GM18519 (cell line): ENCODE results near the gene PLEKHA6.

Source experiments
- ATAC-seq: cut with Tn5 transposase; IDR thresholded peaks from one replicate; pipeline ENCODE4 v1.9.1; 2021; ENCODE audit warnings: mild to moderate bottlenecking, moderate library complexity; ENCODE audit not compliant: unreplicated experiment, low FRiP score

The PLEKHA6 gene

DNA sequence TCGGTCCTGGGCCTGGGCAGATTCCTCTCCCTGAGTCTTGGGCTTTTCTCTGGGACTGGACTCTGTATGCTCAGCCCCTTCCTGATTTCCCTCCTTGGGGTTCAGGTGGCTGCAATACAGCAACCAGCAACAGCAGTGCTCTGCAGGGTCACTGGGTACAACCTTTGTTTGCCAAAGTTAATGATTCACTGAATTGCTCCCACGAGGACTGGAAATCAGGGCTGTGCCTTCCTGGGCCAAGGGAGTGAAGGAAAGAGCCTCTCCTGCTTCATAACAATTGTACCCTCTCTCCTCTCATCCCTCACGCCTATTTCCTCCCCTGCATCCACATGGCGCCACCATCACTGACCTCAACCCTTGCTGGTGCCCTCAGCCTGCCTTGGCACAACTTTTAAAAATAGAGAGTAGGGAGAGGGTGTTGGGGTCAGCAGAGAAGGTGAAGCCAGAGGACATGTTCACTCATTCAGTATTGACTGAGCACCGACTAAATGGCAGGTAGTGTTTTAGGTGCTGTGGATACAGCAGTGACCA is 93.2 kb downstream of the PLEKHA6 start:
- no peak for ATAC-seq

DNA sequence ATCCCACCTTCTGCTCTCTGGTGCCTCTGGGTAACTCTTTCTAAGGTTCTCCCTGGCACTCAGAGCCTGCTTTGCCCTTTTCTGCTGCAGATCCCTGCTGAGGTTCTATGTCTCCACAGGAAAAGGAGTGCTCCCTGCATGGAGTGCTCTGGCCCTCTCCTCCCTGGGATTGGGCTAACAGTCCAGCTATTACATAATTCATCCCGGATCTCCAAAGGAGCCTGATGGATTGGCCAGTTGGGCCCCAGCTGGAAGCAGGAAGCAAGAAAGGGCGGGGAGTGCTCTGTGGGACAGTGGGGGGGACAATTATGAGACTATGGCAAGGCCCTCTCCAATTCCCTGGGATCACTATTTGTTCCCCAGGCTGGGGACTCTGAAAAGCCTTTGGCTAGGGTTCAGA is 94.1 kb downstream of the PLEKHA6 start:
- ATAC-seq = no peak

DNA sequence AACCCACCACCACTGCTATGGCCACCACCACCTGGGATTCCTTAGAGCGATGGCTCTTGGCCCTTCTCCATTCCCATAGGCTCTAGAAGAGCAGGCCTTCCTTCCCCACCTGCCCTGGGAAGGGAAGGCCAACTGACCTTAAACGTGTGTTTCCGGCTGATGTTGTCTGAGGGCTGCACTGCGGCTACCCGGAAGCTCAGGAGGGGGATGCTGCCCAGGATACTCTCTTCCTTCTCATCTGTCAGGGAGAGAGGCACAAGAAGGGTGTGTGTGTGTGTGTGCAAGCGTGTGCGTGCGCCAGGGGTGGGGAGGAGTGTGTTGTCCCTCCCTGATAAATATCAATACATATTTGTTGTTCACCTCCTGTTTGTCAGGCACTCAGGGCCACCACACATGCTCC is 94.9 kb downstream of the PLEKHA6 start:
- ATAC-seq = no peak

DNA sequence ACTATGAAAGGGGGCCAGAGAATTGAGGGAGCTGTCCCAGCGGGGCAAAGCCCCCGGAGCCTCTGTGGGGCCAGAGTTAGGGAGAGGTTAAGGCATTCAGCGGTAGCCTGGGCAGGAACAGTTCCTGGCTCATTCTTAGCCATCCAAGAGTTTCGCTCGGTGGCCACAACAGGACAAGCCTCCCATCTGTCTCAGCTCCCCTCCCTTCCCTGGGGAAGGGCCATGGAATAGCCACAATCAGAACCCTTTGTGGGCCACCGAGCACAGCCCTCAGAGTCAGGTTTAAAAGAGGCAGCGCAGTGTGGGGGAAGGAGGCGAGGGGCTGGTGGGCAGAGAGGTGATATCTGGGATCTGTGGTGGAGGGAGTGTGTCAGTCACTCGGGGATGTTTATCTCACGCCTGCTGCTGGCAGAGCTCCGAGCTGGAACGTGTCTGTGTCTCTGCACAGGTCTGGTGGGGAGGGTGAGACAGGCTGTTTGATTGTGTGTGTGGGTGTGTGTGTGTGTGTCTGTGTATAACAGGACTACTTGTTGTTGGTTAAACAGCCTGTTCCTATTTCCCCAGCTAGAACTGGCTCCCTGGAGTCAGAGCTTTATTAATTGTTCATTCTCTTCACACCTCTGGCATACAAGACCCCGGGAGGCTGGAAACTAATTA is 96.3 kb downstream of the PLEKHA6 start:
- ATAC-seq = no peak

GRCh38 chr1:204262506-204263253 is 97.0 kb downstream of the PLEKHA6 start:
- no peak for ATAC-seq

- ATAC-seq = no peak
Measured at GRCh38 chr1:204261746-204262505, 97.8 kb downstream of the PLEKHA6 start.

DNA sequence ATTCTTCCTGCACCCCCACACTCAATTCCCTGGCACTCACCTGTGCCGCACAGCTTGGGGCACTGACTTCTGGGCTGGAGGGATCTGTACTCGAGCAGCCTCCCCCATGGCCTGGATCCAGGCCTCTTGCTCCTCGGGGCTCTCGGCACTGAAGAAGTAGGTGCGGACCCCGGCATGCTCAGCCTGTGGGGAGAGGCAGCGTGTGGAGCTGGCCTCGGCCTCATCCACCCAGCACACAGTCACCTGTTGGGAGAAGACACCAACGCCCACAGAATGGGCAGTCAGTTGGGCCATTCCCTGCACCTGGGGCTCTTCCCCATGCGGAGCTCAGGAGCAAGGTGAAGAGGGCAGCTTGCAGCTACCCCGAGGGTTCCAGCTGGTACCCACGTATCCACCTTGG is 98.5 kb downstream of the PLEKHA6 start:
- no peak for ATAC-seq

DNA sequence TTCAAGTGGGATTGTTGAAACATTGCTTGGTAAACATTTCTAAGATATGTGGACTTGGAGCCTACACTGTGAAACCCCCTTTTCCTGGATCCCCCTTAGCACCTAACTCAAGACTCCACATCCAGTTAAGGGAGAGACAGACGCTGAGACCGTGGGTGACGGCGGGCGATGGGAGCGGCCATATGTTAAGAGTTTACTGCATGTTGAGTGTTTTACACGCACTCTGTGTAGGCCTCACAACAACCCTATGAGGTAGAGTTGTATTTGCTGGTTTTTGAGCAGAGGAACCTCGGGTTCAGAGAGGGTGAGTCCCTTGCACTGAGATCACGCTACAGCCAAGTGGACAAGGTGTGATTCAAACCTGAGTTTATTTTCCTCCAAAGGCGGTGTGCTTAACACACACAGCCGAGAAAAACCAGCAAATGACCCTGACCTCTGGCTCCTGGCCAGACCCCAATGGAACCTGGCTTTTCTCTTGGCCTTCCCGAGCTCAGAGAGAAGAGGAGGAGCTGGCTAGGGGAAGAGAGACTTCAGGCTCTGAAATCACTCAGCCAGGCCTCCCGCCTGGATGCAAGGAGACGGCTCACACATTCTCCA is 99.0 kb downstream of the PLEKHA6 start:
- ATAC-seq = no peak

- no peak for ATAC-seq
Measured at GRCh38 chr1:204259782-204260181, 99.9 kb downstream of the PLEKHA6 start.

DNA sequence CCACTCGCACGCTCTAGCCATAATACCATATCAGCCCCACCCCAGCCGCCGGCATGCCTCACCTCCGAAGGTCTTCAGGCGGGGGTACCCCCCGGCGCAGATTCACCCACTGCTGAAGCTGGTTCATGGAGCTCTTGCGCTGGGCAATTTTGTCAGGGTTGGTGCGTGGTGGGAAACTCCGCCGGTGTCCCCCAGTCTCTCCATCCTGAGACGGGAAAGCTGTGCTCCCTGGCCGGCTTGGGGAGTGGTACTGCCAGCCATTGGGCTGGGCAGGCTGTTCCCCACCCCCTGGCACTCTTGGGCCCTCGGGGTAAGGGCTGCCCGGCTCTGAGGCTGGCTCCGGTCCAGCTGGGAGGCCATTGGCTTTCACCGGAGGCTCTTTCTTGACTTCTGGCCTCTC is 100.5 kb downstream of the PLEKHA6 start:
- ATAC-seq = no peak

DNA sequence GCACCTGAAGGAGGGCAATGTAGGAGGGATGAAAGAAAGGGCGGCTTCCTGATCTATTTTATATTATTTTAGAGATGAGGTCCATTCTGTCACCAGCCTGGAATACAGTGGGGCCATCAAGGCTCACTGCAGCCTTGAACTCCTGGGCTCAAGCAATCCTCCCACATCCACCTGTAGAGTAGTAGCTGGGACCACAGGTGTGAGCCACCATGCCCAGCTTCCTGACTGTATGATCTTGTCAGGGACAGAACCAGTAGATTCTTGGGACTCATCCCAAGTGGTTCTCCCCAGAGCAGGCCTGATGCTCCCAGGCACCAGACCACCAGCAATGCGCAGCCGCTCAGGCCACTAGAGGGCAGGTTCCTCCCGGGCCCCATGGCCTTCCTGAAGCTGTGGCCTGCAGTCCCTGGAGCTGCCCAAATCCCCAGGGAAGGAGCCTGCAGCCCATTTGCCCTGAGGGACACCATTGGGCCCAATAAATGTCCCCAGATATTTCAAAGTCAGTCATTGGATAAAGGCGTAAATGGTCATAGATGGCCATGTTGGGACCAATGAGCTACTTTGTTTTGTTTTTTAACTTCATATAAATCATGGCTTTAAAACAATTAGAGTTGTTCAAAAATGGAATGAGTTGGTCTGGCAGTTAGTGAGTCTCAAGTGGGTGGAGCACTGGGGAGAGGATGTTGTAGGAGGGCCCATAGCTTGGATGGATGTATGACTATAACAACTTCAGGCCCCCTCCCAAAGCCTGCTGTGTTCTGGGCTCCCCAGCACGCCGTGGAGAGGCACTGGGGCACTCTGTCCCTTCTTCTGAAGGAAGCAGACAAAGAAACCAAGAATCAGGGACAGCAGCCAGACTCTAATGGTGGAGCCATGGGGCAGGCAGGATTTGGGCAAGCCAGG is 101.3 kb downstream of the PLEKHA6 start:
- no peak for ATAC-seq

DNA sequence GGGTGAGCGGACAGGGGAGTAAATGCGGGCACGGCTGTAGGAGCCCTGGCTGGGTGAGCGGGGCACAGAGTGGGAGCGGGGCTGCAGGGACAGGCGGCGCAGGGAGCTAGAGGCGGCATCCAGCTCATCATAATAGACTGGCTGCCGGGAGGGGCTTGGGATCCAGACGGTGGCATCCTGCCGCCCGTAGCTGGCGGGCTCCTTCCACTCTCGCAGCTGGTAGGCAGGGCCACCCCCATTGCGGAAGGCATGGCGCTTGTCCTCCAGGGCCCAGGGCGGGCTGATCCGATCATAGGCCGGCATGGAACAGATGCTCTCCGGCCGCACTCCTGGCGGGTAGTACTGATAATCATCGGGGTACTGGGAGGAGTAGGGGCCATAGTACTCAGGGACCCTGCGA is 102.3 kb downstream of the PLEKHA6 start:
- ATAC-seq = no peak

DNA sequence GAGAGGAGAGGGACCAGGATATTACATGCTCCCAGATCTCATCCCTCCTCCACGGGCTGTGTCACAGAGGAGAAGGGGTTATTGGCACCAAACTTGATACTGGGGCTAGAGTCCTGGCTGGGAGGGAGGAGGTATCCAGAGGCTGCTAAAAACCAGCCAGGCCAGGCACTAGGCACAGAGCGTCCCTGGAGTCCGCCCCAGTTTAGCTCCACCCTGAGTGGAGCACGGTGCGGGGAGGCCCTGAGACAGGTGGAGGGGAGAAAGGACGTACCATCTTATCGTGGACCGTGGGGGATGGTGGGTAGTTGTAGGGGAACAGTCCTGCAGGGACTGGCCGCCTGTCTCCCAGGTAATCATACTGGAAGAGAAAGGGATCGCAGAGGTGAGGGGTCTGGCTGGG is 103.2 kb downstream of the PLEKHA6 start:
- no peak for ATAC-seq

DNA sequence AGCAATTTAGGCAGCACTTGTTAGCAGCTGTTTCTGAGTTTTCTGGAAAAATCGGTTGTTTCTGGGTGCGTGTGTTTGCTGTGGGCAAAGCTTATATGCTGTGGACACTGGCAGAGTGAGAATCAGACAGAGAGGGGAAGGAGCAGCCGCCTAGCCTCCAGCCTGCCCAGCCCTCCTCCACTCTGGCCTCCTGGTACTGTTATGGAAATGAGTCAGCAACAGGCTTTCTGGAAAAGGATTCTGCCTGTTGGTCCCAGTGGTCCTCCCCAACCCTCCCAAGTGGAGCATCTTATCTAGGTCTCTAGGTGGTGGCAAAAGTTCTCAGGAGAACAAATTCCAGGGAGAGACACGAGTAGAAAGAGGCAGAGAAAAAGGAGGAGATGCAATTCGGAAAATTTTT is 103.8 kb downstream of the PLEKHA6 start:
- ATAC-seq = no peak

GRCh38 chr1:204255225-204255624 is 104.5 kb downstream of the PLEKHA6 start:
- no peak for ATAC-seq

DNA sequence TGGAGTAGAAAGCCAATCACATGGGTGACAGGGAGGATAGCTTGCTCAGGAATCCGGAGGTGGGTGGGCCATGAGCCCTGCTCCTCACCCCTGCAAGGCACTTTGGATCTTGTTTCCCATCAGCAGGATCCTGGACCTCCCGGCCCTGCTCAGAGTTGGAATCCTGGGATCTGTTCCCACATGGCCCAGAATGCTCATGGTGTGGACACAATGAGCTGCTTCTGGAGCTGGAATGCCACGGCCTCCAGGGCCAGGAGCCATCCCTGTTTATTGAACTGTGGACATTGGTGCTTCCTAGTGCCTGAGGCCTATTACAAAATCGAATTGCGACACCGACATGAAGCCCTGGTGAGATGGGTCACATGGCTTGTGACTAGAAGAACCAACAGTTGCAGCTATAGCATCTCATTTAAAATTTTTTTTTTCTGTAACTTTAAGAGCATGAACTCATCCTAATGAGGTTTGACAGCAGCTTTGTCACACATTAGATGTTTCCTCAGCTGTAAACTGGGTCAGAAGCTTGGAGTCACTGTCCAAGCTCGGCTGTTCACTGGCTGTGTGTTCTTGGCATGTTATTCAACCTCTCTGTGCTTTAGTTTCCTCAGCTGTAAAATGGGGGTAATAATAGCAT is 105.6 kb downstream of the PLEKHA6 start:
- no peak for ATAC-seq

DNA sequence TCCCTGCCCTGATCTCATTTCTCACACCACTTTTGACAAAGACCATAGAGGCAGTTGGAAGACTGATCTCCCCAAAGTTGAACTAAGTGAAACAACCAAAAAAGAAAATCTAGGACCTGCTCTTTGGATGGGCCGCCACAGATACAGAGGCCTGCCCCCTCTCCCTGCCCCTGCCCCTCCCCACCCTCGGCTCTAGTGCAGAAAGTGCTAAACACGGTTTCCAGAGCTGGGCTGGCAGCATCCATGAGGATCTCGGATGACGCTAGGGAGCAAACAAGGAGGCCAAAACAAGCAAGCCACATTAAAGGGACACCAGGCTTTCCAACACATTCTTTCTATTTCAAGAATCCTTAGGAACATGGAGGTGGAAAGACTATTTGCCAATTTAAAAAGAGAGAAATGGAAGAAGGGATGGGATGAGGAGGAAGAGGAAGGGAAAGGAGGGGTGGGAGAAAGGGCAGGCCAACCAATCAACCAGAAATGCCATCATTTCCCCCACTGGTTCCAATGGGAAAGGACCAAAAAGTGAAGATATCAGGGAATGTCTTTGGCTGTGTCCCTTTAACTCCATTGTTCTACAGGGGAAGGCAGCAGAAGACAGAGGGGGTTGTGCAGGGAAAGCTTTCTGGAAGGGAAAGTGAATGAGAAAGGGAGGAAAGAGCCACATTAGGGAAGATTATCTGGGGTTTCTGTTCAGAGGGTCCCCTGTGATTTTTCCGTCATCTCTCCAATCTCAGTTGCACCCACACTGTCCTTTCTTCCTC is 107.6 kb downstream of the PLEKHA6 start:
- no peak for ATAC-seq

GRCh38 chr1:204251286-204251685 is 108.4 kb downstream of the PLEKHA6 start:
- no peak for ATAC-seq
